DOHH2 (cell line): ENCODE measurements around the gene SERTAD2.

Experiments used
- EZH2phosphoT487 ChIP-seq: fragments of 200-600 bp; sonication (generic); IDR thresholded peaks from 2 replicates; pipeline ENCODE4 v1.6.1; 2017; ENCODE audit warnings: borderline replicate concordance, mild to moderate bottlenecking, antibody characterized with exemption, low read length, moderate library complexity, mixed read lengths
- TF ChIP-seq, protein P1 (sequence below): fragments of 200-600 bp; sonication (generic); IDR thresholded peaks from one replicate; pipeline ENCODE4 v1.5.1; 2014; ENCODE audit warnings: antibody characterized with exemption, mild to moderate bottlenecking, low read depth, low read length; ENCODE audit not compliant: poor library complexity, severe bottlenecking

DNA sequence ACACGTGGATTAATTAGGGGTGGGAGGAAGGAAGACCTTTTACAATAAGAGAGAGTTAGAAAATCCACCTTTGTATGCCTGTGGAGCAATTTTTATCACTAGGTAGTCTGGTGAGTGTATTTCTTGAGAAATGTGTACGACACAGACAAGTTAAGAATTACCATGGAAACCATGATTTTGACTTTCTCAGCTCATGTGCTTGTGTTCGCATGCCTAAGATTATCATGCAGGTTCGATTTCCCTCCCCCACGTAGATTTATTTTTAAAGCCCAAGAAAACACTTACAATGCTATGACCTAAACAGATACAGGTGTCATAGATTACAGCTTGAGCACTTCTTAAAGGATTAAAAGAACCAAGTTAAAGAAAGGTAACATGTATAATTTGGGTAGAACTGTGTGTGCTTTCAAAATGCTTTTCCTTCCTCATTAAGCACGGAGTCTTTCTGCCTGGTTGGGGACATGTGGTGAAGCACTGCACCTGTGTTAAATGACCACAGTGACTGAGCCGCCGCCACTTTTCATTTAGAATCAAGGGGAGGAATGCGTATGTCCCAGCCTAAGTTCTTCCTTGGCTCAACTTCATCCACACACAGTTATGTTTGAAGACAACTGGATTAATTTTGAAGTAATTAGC lies 16.6 kb downstream of the SERTAD2 start:
- TF ChIP-seq, protein P1, sequence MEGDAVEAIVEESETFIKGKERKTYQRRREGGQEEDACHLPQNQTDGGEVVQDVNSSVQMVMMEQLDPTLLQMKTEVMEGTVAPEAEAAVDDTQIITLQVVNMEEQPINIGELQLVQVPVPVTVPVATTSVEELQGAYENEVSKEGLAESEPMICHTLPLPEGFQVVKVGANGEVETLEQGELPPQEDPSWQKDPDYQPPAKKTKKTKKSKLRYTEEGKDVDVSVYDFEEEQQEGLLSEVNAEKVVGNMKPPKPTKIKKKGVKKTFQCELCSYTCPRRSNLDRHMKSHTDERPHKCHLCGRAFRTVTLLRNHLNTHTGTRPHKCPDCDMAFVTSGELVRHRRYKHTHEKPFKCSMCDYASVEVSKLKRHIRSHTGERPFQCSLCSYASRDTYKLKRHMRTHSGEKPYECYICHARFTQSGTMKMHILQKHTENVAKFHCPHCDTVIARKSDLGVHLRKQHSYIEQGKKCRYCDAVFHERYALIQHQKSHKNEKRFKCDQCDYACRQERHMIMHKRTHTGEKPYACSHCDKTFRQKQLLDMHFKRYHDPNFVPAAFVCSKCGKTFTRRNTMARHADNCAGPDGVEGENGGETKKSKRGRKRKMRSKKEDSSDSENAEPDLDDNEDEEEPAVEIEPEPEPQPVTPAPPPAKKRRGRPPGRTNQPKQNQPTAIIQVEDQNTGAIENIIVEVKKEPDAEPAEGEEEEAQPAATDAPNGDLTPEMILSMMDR, result no peak
- TF ChIP-seq EZH2phosphoT487, result no peak
